ENCODE results near the gene HSD11B2. TPM values are rescaled to one million over a fixed set of nuclear protein-coding genes. Genes with fewer than 3 reads are reported as not detected.

The HSD11B2 gene
- total and polyA plus RNA-seq, 8 donors: 0.89 to 837 (median 2.9) TPM; not detected in 1

GRCh38 chr16:67483731-67484525, 53.0 kb downstream of the HSD11B2 start:
- no peaks in the 10 kb centered on the region for H3K9me3 ChIP-seq
- H3K4me1 ChIP-seq: peaks cover 30 to 57% (median 43%) of the 10 kb centered on the region in 4 donors
- H3K27me3 ChIP-seq: no peaks in the 10 kb centered on the region
- DNase-seq: no peak
- TF ChIP-seq POLR2A (IDR thresholded peaks at IDR 0.05) (no peak), POLR2AphosphoS5 (IDR thresholded peaks at IDR 0.05) (no peak), EP300 (IDR thresholded peaks at IDR 0.05) (no peak), CTCF (IDR thresholded peaks at IDR 0.05) (no peak)
- no peak overlapping the region for H3K27ac ChIP-seq
- peaks cover 0 to 18% (median 16%) of the 10 kb centered on the region in 4 donors for H3K36me3 ChIP-seq
- 89 to 92% (median 90%) methylated on average over 12 of the region's 12 CpGs for WGBS, 5 donors
- H3K4me3 ChIP-seq: no peak overlapping the region
- intact Hi-C loops (cut with DNase I; ENCODE audit: low total_unique reads): no loop called here

GRCh38 chr16:67486805-67487204, 55.9 kb downstream of the HSD11B2 start:
- no peak for DNase-seq
- 65 to 72% (median 69%) methylated on average over 3 of the region's 3 CpGs for WGBS, 5 donors

More at GRCh38 chr16:67486805-67487204, 55.9 kb downstream of the HSD11B2 start:
- Histone ChIP-seq H3K4me1 (peaks cover 26 to 70% (median 41%) of the 10 kb centered on the region in 4 donors), H3K36me3 (peaks cover 0 to 18% (median 16%) of the 10 kb centered on the region in 4 donors), H3K27me3 (no peaks in the 10 kb centered on the region), H3K27ac (peak overlapping the region in 1 of 5 donors; percentile 10), H3K9me3 (no peaks in the 10 kb centered on the region), H3K4me3 (no peak overlapping the region)
- TF ChIP-seq POLR2A (IDR thresholded peaks at IDR 0.05) (no peak), POLR2AphosphoS5 (IDR thresholded peaks at IDR 0.05) (no peak), CTCF (IDR thresholded peaks at IDR 0.05) (no peak), EP300 (IDR thresholded peaks at IDR 0.05) (no peak)
- intact Hi-C loops (cut with DNase I; ENCODE audit: low total_unique reads): no loop called here

Small RNA genes within 50 kb of the gene (small RNA-seq; reads per million reads assigned to genes)
- 0 reads per million in 4 donors for gene RNU1-123P

Other genes starting within 250 kb of the HSD11B2 start
- 100 to 1,000 TPM in 1 of 5 donors, 10 to 100 TPM in 4; 13.2 to 156 (median 24.0) TPM for gene MATCAP1, start 247.2 kb upstream of the HSD11B2 start, total RNA-seq
- gene MATCAP1, start 247.2 kb upstream of the HSD11B2 start, polyA plus RNA-seq: 10 to 100 TPM in 1 of 3 donors, 1 to 10 TPM in 2; 8.5 to 25.7 (median 9.5) TPM
- gene EXOC3L1, start 241.0 kb upstream of the HSD11B2 start, total RNA-seq: 10 to 100 TPM in 3 of 5 donors, 1 to 10 TPM in 1, not detected in 1; 1.3 to 25.5 (median 14.5) TPM
- gene EXOC3L1, start 241.0 kb upstream of the HSD11B2 start, polyA plus RNA-seq: 1 to 10 TPM; 3.9 to 6.8 (median 4.0) TPM
- gene E2F4, start 239.0 kb upstream of the HSD11B2 start, total RNA-seq: 100 to 1,000 TPM in 2 of 5 donors, 10 to 100 TPM in 3; 36.8 to 304 (median 89.7) TPM
- 10 to 100 TPM; 32.8 to 44.3 (median 38.7) TPM for gene E2F4, start 239.0 kb upstream of the HSD11B2 start, polyA plus RNA-seq
- 100 to 1,000 TPM in 2 of 5 donors, 10 to 100 TPM in 3; 11.6 to 133 (median 57.2) TPM for gene ELMO3, start 232.0 kb upstream of the HSD11B2 start, total RNA-seq
- 10 to 100 TPM; 20.4 to 44.6 (median 37.1) TPM for gene ELMO3, start 232.0 kb upstream of the HSD11B2 start, polyA plus RNA-seq
- gene TMEM208, start 204.0 kb upstream of the HSD11B2 start, total RNA-seq: 100 to 1,000 TPM in 1 of 5 donors, 10 to 100 TPM in 3, 1 to 10 TPM in 1; 8.7 to 126 (median 46.4) TPM
- 100 to 1,000 TPM in 1 of 3 donors, 10 to 100 TPM in 2; 39.6 to 141 (median 89.2) TPM for gene TMEM208, start 204.0 kb upstream of the HSD11B2 start, polyA plus RNA-seq
- 100 to 1,000 TPM in 1 of 5 donors, 10 to 100 TPM in 3, 1 to 10 TPM in 1; 6.1 to 101 (median 25.9) TPM for gene FHOD1, start 183.6 kb upstream of the HSD11B2 start, total RNA-seq
- gene FHOD1, start 183.6 kb upstream of the HSD11B2 start, polyA plus RNA-seq: 10 to 100 TPM; 12.8 to 19.2 (median 15.7) TPM
- 1 to 10 TPM in 2 of 5 donors, under 1 TPM in 2, not detected in 1; 0.89 to 5.3 (median 2.6) TPM for gene SLC9A5, start 182.1 kb upstream of the HSD11B2 start, total RNA-seq
- gene SLC9A5, start 182.1 kb upstream of the HSD11B2 start, polyA plus RNA-seq: under 1 TPM; 0.19 to 0.43 (median 0.31) TPM
- gene PLEKHG4, start 151.6 kb upstream of the HSD11B2 start, total RNA-seq: 10 to 100 TPM in 2 of 5 donors, 1 to 10 TPM in 3; 2.3 to 57.1 (median 8.1) TPM
- 1 to 10 TPM; 2.5 to 10.0 (median 3.1) TPM for gene PLEKHG4, start 151.6 kb upstream of the HSD11B2 start, polyA plus RNA-seq
- gene KCTD19, start 104.4 kb upstream of the HSD11B2 start, total RNA-seq: 1 to 10 TPM in 2 of 5 donors, not detected in 3; 2.2 to 3.3 TPM
- gene KCTD19, start 104.4 kb upstream of the HSD11B2 start, polyA plus RNA-seq: under 1 TPM in 1 of 3 donors, not detected in 2; 0.03 TPM
- 10 to 100 TPM in 1 of 5 donors, under 1 TPM in 1, not detected in 3; 0.73 to 33.0 TPM for gene LRRC36, start 104.3 kb upstream of the HSD11B2 start, total RNA-seq
- 1 to 10 TPM in 1 of 3 donors, under 1 TPM in 1, not detected in 1; 0.37 to 1.2 TPM for gene LRRC36, start 104.3 kb upstream of the HSD11B2 start, polyA plus RNA-seq
- 100 to 1,000 TPM in 1 of 5 donors, 10 to 100 TPM in 3, 1 to 10 TPM in 1; 5.8 to 127 (median 15.8) TPM for gene TPPP3, start 37.6 kb upstream of the HSD11B2 start, total RNA-seq
- 10 to 100 TPM in 2 of 3 donors, 1 to 10 TPM in 1; 10.0 to 38.8 (median 11.8) TPM for gene TPPP3, start 37.6 kb upstream of the HSD11B2 start, polyA plus RNA-seq
- 10 to 100 TPM in 2 of 5 donors, 1 to 10 TPM in 2, not detected in 1; 6.1 to 33.6 (median 11.6) TPM for gene ZDHHC1, start 14.6 kb upstream of the HSD11B2 start, total RNA-seq
- gene ZDHHC1, start 14.6 kb upstream of the HSD11B2 start, polyA plus RNA-seq: 1 to 10 TPM; 2.0 to 4.7 (median 4.4) TPM
- 100 to 1,000 TPM in 1 of 5 donors, 10 to 100 TPM in 4; 23.5 to 102 (median 72.2) TPM for gene ATP6V0D1, start 50.0 kb downstream of the HSD11B2 start, total RNA-seq
- 100 to 1,000 TPM in 1 of 3 donors, 10 to 100 TPM in 2; 36.5 to 102 (median 57.7) TPM for gene ATP6V0D1, start 50.0 kb downstream of the HSD11B2 start, polyA plus RNA-seq
- not detected for gene AGRP, start 52.4 kb downstream of the HSD11B2 start, total RNA-seq
- not detected for gene AGRP, start 52.4 kb downstream of the HSD11B2 start, polyA plus RNA-seq
- gene RIPOR1, start 97.7 kb downstream of the HSD11B2 start, total RNA-seq: 100 to 1,000 TPM in 2 of 5 donors, 10 to 100 TPM in 3; 24.0 to 159 (median 38.4) TPM
- gene RIPOR1, start 97.7 kb downstream of the HSD11B2 start, polyA plus RNA-seq: 10 to 100 TPM; 17.2 to 29.5 (median 23.4) TPM
- 10 to 100 TPM; 29.2 to 47.3 (median 38.8) TPM for gene CTCF, start 131.4 kb downstream of the HSD11B2 start, total RNA-seq
- 10 to 100 TPM; 15.0 to 19.9 (median 17.9) TPM for gene CTCF, start 131.4 kb downstream of the HSD11B2 start, polyA plus RNA-seq
- gene CARMIL2, start 214.0 kb downstream of the HSD11B2 start, total RNA-seq: 10 to 100 TPM in 1 of 5 donors, 1 to 10 TPM in 2, under 1 TPM in 2; 0.18 to 28.1 (median 1.0) TPM
- gene CARMIL2, start 214.0 kb downstream of the HSD11B2 start, polyA plus RNA-seq: 1 to 10 TPM in 2 of 3 donors, under 1 TPM in 1; 0.46 to 2.4 (median 2.0) TPM
- 10 to 100 TPM in 2 of 5 donors, 1 to 10 TPM in 2, under 1 TPM in 1; 0.87 to 30.3 (median 5.3) TPM for gene ACD, start 229.1 kb downstream of the HSD11B2 start, total RNA-seq
- gene ACD, start 229.1 kb downstream of the HSD11B2 start, polyA plus RNA-seq: 10 to 100 TPM; 12.0 to 17.1 (median 16.2) TPM
- gene PARD6A, start 229.8 kb downstream of the HSD11B2 start, total RNA-seq: 10 to 100 TPM in 3 of 5 donors, 1 to 10 TPM in 2; 1.1 to 56.7 (median 14.6) TPM
- gene PARD6A, start 229.8 kb downstream of the HSD11B2 start, polyA plus RNA-seq: 1 to 10 TPM; 3.5 to 7.2 (median 7.0) TPM
- gene ENKD1, start 235.6 kb downstream of the HSD11B2 start, total RNA-seq: 100 to 1,000 TPM in 1 of 5 donors, 10 to 100 TPM in 2, 1 to 10 TPM in 2; 5.8 to 113 (median 10.4) TPM
- 10 to 100 TPM; 19.7 to 31.5 (median 20.5) TPM for gene ENKD1, start 235.6 kb downstream of the HSD11B2 start, polyA plus RNA-seq
- gene C16orf86, start 235.7 kb downstream of the HSD11B2 start, total RNA-seq: 10 to 100 TPM in 1 of 5 donors, 1 to 10 TPM in 1, not detected in 3; 3.5 to 83.0 TPM
- 1 to 10 TPM; 3.2 to 3.6 (median 3.4) TPM for gene C16orf86, start 235.7 kb downstream of the HSD11B2 start, polyA plus RNA-seq